Keratinocyte (primary cell): ENCODE data around the gene PTN.

Experiments used
- CTCF ChIP-seq, 3 experiments: IDR thresholded peaks in 1 of 3; conservative IDR thresholded peaks in 1 of 3; optimal IDR thresholded peaks in 1 of 3; 2 replicates in 2 of 3; 3 replicates in 1 of 3; pipeline versions ENCODE3 to v1.5.1; 2011; ENCODE audit warnings: low read length in 3 of 3, mild to moderate bottlenecking in 3 of 3, moderate library complexity in 2 of 3, control low read depth in 1 of 3, inconsistent platforms in 1 of 3; ENCODE audit not compliant: insufficient read depth in 2 of 3; ENCODE audit errors: extremely low read depth in 1 of 3
- EZH2 ChIP-seq: IDR thresholded peaks from one replicate; pipeline ENCODE4 v1.6.1; 2012; ENCODE audit warnings: inconsistent platforms, mild to moderate bottlenecking, low read length, moderate library complexity

- no peak for TF ChIP-seq CTCF (optimal IDR thresholded peaks at IDR 0.05 in 1 of 3, IDR thresholded peaks at IDR 0.05 in 1 of 3, conservative IDR thresholded peaks at IDR 0.05 in 1 of 3; ENCODE audit: extremely low read depth in 1 of 3, insufficient read depth in 2 of 3, low read length in 3 of 3)
- TF ChIP-seq EZH2: no peak
Observed at GRCh38 chr7:137204246-137204645, 139.3 kb downstream of the PTN start.
